Subcutaneous adipose tissue (tissue), 4 donors: Measurements from ENCODE around the gene MIB2. TPM values are rescaled to one million over a fixed set of nuclear protein-coding genes. Genes with fewer than 3 reads are reported as not detected.

Source experiments
- total RNA-seq, 4 donors: library from RNA; depleted of rRNA; stranded (reverse); fragments of >200 nt; gene quantifications; one replicate each; pipeline ENCODE4 v1.1.0, GENCODE V29; 2016
- TF ChIP-seq, protein P1 (sequence below): fragments of 450-650 bp; IDR thresholded peaks from one replicate; pipeline ENCODE4 v1.5.1; 2016; ENCODE audit warnings: low read depth, mild to moderate bottlenecking, control low read depth, antibody characterized with exemption, moderate library complexity

Gene MIB2
- total RNA-seq, 4 donors from 2014 or later = 18.8 to 64.4 (median 27.4) TPM

DNA sequence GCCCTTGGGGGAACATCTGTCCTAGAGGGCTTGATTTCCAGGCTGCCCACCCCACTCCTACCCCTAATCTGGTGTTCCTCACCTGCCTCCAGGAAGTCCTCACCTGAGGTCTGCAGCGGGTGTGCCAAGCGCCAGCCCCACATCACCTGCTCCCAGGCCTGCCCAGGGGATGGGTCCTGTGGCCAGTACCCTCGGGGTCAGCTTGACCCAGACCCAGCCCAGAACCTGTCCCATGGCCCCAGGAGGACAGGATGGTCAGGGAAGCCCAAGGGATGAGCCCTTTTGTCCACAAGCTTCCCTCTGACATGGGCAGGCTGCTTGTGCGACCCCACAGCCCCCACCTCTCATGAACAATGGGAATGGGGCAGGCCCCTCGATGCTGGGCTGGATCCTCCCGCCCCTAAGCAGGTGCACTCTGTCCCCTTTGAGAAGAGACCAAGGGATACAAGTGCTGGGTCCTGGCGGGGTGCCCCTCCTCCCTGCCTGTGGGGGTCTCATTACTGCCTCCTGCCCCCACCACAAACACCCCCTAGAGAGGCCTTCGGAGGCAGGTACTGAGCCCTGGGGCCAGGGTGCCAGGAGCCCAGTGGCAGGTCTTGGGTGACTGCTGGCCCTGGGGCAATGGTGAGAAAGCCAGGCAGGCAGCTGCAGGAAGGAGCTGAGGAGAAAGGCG lies 3.2 kb downstream of the MIB2 start:
- TF ChIP-seq, protein P1, sequence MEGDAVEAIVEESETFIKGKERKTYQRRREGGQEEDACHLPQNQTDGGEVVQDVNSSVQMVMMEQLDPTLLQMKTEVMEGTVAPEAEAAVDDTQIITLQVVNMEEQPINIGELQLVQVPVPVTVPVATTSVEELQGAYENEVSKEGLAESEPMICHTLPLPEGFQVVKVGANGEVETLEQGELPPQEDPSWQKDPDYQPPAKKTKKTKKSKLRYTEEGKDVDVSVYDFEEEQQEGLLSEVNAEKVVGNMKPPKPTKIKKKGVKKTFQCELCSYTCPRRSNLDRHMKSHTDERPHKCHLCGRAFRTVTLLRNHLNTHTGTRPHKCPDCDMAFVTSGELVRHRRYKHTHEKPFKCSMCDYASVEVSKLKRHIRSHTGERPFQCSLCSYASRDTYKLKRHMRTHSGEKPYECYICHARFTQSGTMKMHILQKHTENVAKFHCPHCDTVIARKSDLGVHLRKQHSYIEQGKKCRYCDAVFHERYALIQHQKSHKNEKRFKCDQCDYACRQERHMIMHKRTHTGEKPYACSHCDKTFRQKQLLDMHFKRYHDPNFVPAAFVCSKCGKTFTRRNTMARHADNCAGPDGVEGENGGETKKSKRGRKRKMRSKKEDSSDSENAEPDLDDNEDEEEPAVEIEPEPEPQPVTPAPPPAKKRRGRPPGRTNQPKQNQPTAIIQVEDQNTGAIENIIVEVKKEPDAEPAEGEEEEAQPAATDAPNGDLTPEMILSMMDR = no peak

DNA sequence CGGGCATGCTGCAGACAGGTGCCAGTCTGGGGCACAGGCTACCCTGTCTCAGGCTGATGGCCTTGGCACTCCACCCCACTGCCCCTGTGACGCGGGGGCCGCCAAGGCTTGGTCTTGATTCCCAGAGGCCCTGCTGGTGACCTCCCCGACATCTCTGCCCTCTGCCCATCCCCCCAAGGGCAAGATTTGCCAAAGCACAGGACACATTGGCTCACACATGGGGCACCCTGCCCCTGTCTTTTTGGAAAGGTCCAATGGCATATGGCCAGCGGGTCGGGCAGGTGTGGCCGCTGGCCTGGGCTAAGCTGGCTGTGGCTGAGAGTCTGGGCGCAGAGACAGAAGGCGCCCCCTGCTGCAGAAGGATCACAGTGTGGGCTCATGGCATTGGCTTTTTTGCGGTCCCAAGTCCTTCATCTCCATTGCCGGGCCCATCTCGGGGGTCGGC lies 4.6 kb downstream of the MIB2 start:
- TF ChIP-seq, protein P1 = no peak

DNA sequence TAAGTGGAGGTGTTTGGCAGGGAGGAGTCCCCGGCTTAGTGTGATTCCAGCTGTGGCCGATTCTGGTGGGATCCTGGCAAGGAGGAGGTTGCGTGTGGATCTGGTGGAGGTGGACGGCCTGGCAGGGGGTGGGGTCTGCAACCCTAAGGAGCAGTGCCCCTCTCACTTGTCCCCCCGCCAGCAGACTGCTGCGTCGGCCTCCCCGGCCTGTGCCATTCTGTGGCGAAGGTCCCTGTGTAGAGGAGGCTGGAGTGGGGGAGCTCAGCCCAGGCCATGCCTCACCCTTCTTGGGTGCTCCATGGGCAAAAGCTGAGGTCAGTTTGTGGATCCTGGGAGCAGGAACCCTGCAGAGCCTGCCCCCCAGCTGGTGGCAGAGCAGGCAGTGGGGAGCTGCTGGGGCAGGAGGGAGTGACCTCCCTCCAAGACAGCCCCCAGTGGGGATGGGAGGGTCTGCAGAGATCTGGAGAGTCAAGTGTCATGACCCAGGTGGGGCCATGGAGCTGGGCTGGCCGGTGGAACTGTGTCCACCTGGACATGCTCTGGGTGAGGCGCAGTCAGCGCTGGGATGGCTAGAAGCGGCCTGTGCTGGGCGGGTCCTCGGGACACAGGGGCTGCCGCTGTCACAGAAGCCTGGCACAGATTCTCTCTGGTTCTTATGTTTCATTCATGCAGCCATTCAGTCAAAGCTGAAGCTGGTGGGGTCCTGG lies 5.3 kb downstream of the MIB2 start:
- TF ChIP-seq, protein P1 = no peak

DNA sequence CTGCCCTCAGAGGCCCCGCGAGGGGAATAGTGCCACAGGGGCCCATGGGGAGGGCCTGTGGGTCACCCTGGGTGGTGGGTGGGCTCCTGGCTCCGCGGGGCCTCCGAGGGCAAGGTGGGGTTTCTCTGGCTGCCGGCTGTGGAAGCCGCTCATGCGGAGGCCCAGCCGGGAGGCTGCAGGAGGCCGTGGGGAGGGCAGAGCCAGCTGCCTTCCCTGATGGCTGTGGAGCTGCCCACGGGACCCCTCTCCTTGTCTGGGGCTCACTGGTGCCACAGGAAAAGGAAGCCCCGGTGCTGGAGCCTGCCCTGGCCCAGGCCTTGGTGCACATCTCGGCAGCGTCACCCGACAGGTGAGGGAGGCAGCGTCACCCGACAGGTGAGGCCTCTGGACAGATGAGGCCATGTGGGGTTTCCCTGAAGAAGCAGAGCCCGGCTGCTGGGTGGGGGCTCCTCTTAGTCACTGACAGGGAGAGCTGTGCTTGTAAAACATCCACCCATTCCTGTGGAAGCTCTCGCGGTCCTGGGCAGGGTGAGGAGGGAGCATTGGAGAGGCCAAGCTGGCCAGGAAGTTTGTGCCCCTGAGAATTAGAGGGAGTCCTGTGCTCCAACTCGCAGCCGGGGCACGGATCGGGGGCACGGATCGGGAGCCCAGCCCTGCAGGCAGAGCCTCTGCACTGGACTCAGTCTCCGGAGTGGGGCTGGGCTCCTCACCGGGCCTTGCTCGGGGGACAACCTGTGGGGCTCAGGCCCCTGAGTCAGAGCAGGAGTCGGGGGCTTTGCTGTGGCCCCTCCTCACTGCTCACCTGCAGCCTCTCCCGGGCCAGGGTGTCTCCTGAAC lies 6.1 kb downstream of the MIB2 start:
- TF ChIP-seq, protein P1 = no peak

DNA sequence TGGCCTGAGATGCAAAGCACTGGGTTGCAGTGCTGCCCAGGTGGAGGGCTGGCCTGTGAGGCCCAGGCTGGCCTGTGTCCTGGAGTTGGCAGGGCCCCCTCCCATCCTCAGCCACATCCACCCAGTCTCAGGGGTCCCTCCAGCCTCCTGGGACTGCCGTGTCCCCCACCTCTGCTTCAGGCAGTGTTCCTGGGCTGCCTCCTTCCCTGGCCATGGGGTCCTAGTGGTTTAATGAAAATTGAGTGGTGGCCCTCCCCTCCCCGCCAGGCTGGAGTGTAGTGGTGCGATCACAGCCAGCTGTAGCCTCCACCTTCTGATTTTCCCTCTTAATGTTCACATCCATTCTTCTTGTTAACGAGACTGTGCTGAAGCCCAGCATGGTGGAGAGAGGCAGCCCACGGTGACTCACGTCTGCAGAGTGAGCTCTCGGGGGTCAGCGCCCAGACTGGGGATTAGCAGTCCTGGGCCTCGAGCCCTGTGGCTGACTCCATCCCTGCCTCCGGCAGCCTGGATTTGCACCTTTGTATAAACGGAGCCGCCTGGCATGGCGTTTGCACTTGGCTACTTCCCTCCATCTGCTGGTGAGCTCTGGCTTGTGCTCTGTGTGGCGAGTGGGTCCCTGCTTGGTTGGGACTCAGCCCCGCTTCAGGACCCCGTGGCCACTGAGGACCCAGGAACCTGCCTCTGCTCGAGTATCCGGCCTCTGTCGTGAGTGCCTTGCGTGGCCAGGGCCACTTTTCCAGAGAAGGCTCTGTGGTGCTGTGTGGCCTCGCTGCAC lies 6.9 kb downstream of the MIB2 start:
- TF ChIP-seq, protein P1 = no peak

- TF ChIP-seq, protein P1 = no peak
Measured at GRCh38 chr1:1622788-1623094, 7.4 kb downstream of the MIB2 start.
